ENCODE data around the gene PSORS1C2.

DNA sequence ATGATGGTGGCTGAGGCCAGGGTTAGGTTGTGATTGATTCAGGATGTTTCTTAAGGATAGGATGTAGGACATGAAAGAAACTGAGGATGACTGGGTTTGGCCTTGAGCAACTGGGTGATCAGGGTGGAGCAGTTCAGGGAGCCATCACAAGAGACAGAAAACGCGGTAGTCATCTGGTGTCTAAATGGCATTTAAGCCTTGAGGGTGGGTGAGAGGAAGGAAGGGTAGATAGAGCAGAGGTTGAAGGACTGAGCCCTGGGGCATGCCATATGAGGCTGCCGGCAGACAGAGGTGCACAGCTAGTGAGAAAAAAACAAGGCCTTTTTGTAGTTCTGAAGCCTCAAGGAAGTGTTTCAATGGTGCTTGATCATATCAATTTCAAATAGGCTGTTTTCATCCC, 29.7 kb upstream of the PSORS1C2 start:
- TF ChIP-seq EP300 (IDR thresholded peaks at IDR 0.05) (no peak), POLR2A (IDR thresholded peaks at IDR 0.05) (no peak)

All from ovary (tissue), 1 donor.